Measurements from ENCODE around the gene PTPRO.

The PTPRO gene

DNA sequence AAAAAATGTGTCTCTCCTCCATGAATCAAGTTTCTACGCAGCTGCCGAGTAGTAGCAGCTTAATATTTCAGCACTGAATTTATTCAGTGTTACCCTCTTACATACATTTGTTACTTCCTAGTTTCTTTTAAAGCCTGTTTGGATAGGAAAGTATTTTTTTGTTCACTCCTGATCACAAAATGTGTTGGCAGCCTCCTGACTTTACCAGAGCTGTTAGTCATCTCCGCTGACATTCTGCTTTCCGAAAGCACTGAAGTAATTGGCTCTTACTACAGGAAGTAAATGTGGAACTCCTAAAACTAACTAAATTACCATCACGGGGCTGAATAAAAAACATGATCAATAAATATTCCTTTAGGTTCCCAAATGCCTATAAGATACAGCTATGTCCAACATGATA lies 241.4 kb downstream of the PTPRO start:
- no peak for DNase-seq

GRCh38 chr12:15574353-15574752 lies 252.0 kb downstream of the PTPRO start:
- no peak for DNase-seq

DNA sequence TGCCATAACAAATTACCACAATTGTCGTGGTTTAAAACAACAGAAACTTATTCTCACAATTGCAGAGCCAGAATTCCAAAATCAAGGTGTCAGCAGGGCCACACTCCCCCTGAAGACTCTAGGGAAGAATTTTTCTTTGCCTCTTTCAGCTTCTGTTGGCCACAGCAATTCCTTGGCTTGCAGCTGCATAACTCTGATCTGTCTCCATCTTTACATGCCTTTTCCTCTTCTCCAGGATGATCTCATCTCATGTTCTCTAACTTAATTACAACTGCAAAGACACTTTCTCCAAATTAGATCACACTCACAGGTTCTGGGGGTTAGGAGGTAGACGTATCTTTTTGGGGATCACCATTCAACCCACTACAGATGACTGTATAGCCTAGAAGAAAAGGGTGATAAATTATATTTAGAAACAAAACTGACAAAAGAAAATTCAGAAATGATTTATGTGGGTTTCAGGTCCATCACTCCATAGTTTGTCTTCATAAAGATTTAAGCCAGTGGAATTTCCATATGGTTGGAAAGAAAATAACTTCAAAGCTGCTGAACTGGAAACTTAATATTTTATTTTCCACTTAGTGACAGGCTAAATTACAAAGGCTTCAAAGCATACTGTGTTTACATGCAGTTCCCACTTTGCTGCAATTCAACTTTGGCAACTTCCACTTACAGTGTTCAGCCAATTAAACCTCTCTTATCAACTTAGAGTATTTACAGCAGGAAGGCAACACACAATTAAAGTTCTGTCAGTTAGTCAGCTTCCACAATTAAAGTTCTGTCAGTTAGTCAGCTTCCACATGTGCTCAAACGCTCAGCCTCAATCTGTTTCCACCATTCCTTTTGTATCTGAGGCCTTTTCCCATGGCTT lies 253.6 kb downstream of the PTPRO start:
- no peak for DNase-seq

DNA sequence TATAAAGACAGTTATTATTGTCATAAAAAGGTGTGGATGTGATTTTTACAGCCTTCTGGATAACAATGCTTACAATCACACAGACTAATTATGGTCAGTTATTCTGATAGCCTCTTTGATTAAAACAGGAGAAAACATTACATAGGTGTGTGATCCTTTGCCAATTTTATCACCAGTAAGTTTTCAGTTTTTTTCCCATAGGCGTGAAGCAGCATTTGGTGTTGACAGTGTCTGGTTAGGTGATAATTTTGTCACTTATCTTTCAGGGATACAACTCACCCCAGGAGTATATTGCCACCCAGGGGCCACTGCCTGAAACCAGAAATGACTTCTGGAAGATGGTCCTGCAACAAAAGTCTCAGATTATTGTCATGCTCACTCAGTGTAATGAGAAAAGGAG lies 258.1 kb downstream of the PTPRO start:
- no peak for DNase-seq

DNA sequence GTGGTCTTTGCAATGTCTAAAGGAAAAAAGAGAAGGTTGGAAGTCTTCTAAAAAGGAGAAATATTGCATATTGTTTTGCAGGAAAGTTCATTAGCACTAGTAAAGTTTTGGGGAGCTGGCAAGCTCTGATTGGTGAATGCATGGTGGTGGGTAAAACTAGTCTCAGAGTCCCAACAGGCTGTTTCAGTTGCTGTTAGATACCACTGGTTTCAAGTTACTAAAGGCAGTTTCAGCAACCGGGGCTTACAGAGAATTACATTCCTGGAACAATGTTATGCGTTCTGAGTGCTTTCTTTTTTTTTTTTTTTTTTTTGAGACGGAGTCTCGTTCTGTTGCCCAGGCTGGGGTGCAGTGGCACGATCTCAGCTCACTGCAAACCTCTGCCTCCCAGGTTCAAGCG lies 258.7 kb downstream of the PTPRO start:
- no peak for DNase-seq

GRCh38 chr12:15583804-15584203 lies 261.5 kb downstream of the PTPRO start:
- no peak for DNase-seq

DNA sequence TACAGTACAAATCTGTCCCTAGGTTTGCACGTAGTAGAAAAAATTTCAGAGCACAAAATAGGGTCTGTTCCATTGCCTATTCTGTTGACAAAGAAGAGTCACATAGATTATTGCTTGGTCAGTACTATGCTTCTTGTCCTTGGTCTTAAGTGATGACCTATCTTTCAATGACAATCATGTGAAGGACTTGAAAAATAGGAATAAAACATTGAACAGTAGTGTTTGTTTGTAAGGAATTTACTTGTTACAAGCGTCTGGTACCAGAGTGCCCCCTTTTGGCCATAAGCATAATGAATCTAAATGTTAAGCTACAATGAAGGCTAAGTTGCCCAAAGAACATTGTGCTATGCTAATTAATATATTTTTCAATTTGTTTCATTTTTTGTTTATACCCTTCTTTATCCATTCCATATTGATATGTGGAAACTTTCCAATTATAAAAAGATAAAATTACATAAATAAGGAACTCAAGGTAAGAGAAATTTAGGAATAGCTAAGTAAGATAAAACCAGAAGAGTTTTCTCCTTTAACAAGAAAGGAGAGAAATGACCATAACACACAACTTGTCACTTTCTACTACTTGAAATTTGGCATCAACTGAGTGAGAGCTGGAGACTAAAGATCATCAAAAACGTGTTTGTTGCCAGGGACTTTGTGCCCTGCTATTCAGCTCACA lies 262.2 kb downstream of the PTPRO start:
- peak; percentile 13 for DNase-seq

- DNase-seq, result no peak
These were observed 267.2 kb downstream of the PTPRO start for GRCh38 chr12:15589328-15590032.

DNA sequence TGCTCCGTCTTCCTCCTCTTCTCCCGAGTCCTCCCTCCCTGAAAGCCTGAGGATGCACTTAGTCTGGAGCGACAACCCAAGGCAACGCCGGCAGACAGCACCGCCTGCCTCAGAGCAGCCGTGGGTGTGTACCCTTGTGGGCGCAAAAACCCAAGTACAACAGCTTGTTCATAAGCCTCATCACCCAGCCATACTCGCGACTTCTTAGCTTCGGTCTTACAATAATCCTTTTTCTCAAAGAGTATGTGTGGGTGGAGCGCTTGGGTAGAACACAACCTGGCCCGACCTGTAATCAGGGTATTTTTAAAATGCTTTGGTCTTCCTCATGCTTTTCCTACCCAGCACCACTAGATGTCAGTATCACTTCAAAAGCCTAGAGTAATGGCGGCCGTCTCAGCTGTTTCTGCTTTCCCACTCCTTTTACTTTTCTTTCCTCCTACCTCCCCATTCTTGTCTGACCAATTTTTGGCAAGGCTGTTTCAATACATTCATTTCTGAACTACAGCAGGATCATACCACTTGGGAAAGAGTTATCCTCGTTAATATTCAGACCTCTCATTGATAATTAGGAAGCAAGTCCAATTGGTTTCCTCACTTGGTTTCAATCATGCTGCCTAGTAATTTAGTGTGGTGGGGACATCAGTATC lies 268.0 kb downstream of the PTPRO start:
- no peak for DNase-seq

GRCh38 chr12:15591811-15592210 lies 269.5 kb downstream of the PTPRO start:
- DNase-seq, result no peak

DNA sequence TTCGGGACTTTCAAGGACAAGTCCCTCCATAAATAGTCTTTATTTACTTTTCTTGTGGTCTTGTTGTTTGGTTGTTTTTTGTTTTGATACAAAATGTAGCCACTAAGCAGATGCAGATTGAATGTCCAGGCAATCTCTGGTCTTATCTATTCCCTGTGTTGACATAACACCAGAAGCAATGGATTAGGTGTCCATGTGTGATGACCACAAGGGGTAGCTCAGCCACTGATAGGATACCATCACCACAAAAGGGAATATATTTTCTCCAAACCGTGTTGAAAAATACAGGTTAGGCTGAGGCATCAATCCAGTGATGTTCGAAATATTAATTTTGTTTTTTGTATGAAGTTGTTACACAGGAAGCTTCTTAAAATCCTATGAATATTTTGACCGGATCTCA lies 270.6 kb downstream of the PTPRO start:
- DNase-seq, result no peak

GRCh38 chr12:15596174-15596573 lies 273.9 kb downstream of the PTPRO start:
- DNase-seq, result no peak

GRCh38 chr12:15597125-15597830 lies 275.0 kb downstream of the PTPRO start:
- DNase-seq, result no peak

DNA sequence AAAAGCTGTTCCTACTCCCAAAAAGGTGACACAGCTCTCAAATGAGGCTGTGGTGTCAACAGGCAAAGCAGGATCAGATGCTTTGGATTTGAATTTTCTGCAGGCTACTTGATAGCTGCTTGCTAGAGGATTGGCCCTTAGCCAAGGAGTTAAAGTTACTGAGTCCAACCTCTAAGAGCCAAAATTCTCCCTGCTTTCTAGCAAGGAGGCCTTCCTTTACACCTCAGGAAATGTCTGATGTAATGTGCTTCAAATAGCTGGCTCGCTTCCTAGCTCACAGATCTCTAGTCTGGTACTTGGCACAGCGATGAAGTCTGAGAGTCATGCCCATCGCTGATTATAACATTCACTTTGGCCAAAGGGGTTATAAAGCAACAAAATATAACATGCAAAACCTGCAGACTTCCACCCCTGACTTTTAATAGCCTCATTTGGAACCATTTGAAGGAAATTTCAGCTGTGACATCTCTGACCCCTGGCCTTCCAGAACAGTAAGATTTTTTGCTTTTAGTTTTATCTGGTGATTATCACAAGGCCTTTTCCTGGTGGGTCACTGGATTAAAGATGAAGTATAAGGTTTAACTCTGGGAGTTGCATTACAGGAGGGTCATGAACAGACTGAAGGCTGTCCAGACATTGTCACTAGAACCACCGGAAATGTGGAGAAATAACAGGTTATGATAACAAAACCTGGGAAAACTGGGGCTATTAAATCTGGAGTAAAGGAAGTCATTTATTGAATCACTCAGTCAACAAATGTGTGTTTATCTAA lies 277.1 kb downstream of the PTPRO start:
- DNase-seq, result no peak

DNA sequence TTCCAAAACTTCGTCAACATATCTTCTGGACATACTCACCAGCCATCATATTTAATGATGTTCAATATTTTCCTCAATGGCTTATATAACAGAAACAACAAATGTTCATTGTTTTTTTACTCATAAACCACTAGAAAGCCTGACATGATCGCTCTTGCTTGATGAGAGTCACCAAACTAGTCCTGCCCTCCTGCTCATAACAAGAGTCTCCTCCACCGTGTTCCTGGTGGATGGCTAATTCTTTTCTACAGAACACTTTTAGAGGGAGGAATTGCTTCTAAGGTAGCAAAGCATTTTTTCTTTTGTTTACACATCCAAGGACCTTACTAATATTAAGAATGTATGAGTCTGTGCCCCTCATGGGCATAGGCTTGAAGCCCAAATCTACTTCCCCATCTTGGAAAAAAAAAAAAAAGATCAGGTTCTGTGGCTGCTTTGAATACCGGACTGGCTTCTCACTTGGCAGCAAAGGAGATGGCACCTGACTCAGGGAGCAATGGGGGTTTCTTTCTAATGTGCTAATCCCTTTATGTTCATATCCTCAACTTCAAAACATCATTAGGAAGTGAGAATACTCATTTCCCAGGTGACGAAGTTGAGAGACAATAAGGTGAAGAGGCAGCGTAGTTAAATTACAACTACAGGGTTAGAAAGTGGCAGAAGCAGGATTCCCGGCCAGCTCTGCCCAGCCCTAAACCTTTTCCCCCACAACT lies 278.1 kb downstream of the PTPRO start:
- DNase-seq, result no peak

DNA sequence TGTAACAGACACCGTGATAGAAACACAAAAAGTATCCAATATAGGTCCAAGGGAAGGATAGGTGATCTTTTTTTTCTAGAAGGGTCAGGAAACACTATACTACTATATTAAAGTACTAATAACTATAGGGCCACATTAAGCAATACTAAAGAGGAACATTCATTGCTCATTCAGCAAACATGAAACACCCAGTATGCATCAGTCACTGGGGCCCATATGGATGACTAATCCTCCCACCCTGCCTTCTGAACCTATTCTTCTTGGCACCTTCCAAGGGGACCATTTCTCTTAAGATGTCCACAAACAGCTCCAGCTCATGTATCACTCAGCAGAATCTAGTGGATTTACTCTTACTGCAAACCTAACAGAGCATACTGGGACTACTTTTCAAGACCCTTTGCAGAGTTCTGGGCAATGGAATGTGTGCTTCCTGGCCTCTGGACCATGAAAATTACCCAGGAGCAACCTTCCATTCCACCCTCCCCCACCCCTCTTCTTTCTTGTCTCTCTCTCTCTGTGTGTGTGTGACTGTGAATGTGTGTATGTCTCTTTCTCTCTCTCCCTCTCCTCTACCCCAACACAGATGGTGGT lies 279.0 kb downstream of the PTPRO start:
- no peak for DNase-seq

DNA sequence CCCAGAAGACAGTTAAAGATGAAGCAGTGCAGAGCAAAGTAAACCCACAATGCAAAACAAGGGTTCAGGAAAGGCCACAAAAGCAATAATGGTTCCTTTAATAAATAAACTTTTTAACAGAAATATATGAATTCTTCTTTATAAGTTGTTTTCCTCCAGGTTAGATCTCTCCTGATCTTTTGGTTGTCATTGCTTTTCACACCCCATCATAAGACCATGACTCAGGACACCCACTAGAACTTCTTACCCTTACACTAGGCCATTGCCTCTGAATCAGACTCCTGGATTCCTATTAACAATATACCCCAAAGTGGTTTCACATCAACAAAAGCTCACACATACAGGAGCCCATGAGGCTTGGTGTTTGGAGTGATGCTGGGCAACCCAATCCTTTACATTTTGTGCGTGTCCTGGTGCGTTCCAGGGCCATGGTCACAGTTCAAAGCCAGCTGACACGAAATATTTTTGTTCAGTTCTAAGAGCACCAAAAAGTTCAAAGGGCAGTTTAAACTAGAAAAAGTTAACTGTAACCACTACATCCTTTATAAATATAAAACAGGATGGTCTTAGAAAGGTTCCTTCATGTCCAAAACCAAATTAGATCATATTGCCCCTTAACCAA lies 279.9 kb downstream of the PTPRO start:
- no peak for DNase-seq

- no peak for DNase-seq
These were observed 281.3 kb downstream of the PTPRO start for GRCh38 chr12:15603474-15604085.

DNA sequence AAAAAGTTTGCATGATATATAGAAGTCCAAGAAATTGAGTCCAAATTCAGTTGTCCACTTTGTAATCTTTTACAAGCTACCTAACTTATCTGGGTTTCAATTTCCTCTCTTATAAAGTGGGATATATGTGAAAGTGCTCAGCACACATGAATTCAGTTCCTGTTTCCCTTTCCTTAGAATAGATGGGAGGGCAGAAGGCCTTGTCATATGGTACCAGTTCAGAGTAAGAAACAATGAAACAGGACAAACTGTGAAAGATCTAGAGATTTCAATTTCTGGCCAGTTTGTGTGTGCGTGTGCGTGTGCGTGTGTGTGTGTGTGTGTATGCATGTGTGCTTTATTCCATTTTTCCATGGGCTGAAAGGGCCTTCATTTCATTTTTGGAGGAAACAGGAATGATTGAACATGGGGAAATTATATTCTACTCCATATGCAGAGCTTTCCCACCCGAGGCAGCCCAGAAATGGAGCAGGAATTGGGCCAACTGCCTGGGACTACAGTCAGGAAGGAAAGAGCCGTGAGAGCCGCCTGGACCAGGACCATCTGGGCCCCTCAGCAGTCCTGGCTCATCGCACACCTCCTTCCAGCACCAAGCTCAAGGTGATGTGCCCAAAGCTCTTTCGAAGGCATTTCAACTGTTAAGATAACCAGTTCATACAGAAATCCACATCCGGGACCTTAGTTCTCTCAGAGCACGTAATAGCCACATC lies 283.7 kb downstream of the PTPRO start:
- no peak for DNase-seq
